ENCODE results near the gene ATP6V0A4.

GRCh38 chr7:138798836-138799235 is 840 bp upstream of the ATP6V0A4 start:
- TF ChIP-seq CTCF (IDR thresholded peaks at IDR 0.05) (no peak), POLR2AphosphoS5 (IDR thresholded peaks at IDR 0.05) (no peak), POLR2A (IDR thresholded peaks at IDR 0.05) (no peak)

All from breast epithelium (tissue), 3 donors.